Measurements from ENCODE around the gene EPHA1.

- TF ChIP-seq POLR2A (IDR thresholded peaks at IDR 0.05): no peak
- TF ChIP-seq CTCF (IDR thresholded peaks at IDR 0.05): no peak
- TF ChIP-seq POLR2AphosphoS5 (IDR thresholded peaks at IDR 0.05): no peak
These were observed 60.7 kb downstream of the EPHA1 start for GRCh38 chr7:143347950-143348349.
